Esophagus squamous epithelium (tissue), 5 donors: Measurements from ENCODE around the gene KLHDC3. TPM values are rescaled to one million over a fixed set of nuclear protein-coding genes. Genes with fewer than 3 reads are reported as not detected.
A peak's percentile ranks its signal among the peaks of the same experiment; 100 is the strongest.

Experiments
- DNase-seq: peaks from one replicate; lab custom pipeline; 2025; lab: John Stamatoyannopoulos, UW
- H3K27ac ChIP-seq, 4 donors: fragments of 200-600 bp; sonication (generic); one replicate each; pipeline ENCODE4 v1.5.1; 2016 to 2019; ENCODE audit warnings: mild to moderate bottlenecking in 1 of 4
- H3K27me3 ChIP-seq, 4 donors: fragments of 200-600 bp; sonication (generic); 1 replicate in 3 of 4; 2 replicates in 1 of 4; pipeline versions ENCODE4 v1.5.1 to v1.6.0; 2017 to 2021; ENCODE audit warnings: antibody characterized with exemption in 1 of 4
- H3K36me3 ChIP-seq, 3 donors: fragments of 200-600 bp; sonication (generic); one replicate each; pipeline ENCODE4 v1.5.1; 2016 to 2019
- H3K4me1 ChIP-seq, 3 donors: fragments of 200-600 bp; sonication (generic); one replicate each; pipeline ENCODE4 v1.5.1; 2017 to 2019
- H3K4me3 ChIP-seq, 4 donors: fragments of 200-600 bp; sonication (generic); 1 replicate in 3 of 4; 2 replicates in 1 of 4; pipeline ENCODE4 v1.5.1; 2016 to 2019; ENCODE audit warnings: mild to moderate bottlenecking in 2 of 4, moderate library complexity in 1 of 4
- H3K9me3 ChIP-seq, 3 donors: fragments of 200-600 bp; sonication (generic); one replicate each; pipeline ENCODE4 v1.5.1; 2016 to 2019
- CTCF ChIP-seq, 6 experiments: fragments of 450-650 bp in 4 of 6; fragments of 200-600 bp in 2 of 6; sonication (generic) in 2 of 6; IDR thresholded peaks; one replicate each; pipeline ENCODE4 v1.5.1; 2016 to 2019; ENCODE audit warnings: antibody characterized with exemption in 6 of 6, mild to moderate bottlenecking in 4 of 6, moderate library complexity in 4 of 6
- POLR2A ChIP-seq, 4 donors: fragments of 450-650 bp; IDR thresholded peaks; one replicate each; pipeline ENCODE4 v1.6.1; 2017; ENCODE audit warnings: antibody characterized with exemption in 4 of 4, mild to moderate bottlenecking in 4 of 4, moderate library complexity in 3 of 4
- WGBS, 2 donors: methylation state at CpG; one replicate each; pipeline ENCODE4 v1.1.5; 2018; 5-methylcytosine and 5-hydroxymethylcytosine counted together
- intact Hi-C: fragments of 100-400 bp; cut with DNase I; formaldehyde crosslinking; loops from one replicate; pipeline ENCODE4 v1.15.0; 2022
- total RNA-seq, 4 donors: library from RNA; depleted of rRNA; stranded (reverse); fragments of >200 nt; gene quantifications; one replicate each; pipeline ENCODE4 v1.1.0, GENCODE V29; 2016
- donor health status: DM: yes; HTN: yes; CAD: no.

The KLHDC3 gene
- total RNA-seq, 4 donors from 2014 or later = 35.7 to 62.9 (median 48.5) TPM

- no peak overlapping the region for H3K4me3 ChIP-seq
- TF ChIP-seq CTCF (IDR thresholded peaks at IDR 0.05) = no peak
- DNase-seq = no peak
- intact Hi-C loops = no loop called here
- WGBS, 2 donors = 83 to 88% methylated on average over 5 of the region's 5 CpGs
- H3K36me3 ChIP-seq = no peaks in the 10 kb centered on the region
- H3K27ac ChIP-seq = no peak overlapping the region
- no peaks in the 10 kb centered on the region for H3K9me3 ChIP-seq
- H3K27me3 ChIP-seq = no peaks in the 10 kb centered on the region
- peaks cover 34 to 58% (median 43%) of the 10 kb centered on the region in 3 donors for H3K4me1 ChIP-seq
Observed at GRCh38 chr6:42981836-42982235, 32.2 kb upstream of the KLHDC3 start.

- intact Hi-C loops = no loop called here
Observed at GRCh38 chr6:42984001-42984923, 29.8 kb upstream of the KLHDC3 start, which contains the start of gene PPP2R5D. PPP2R5D (plus strand) TSS chr6:42984570; CDS start chr6:42984678, 108 bp downstream.

GRCh38 chr6:42984924-42985475, 29.0 kb upstream of the KLHDC3 start:
- H3K27ac ChIP-seq = peak overlapping the region; percentile 86 to 94 (median 88)
- H3K4me1 ChIP-seq = peaks cover 24 to 57% (median 29%) of the 10 kb centered on the region in 3 donors
- peaks cover 0 to 14% (median 9%) of the 10 kb centered on the region in 3 donors for H3K36me3 ChIP-seq
- H3K27me3 ChIP-seq = no peaks in the 10 kb centered on the region
- 7 to 11% methylated on average over 7 to 13 of the region's 13 CpGs for WGBS, 2 donors
- intact Hi-C loops = no loop called here
- TF ChIP-seq POLR2A (IDR thresholded peaks at IDR 0.05) = no peak
- no peak for TF ChIP-seq CTCF (IDR thresholded peaks at IDR 0.05)
- no peak for DNase-seq
- peak overlapping the region; percentile 63 to 99 (median 74) for H3K4me3 ChIP-seq
- no peaks in the 10 kb centered on the region for H3K9me3 ChIP-seq

More at GRCh38 chr6:42984001-42984923, 29.8 kb upstream of the KLHDC3 start, which contains the start of gene PPP2R5D:
- H3K27me3 ChIP-seq = no peaks in the 10 kb centered on the region
- TF ChIP-seq POLR2A (IDR thresholded peaks at IDR 0.05) = peak in 1 of 4 donors; percentile 79
- TF ChIP-seq CTCF (IDR thresholded peaks at IDR 0.05) = peak in 3 of 6 experiments; percentile 10 to 24 (median 21)
- no peaks in the 10 kb centered on the region for H3K9me3 ChIP-seq
- peaks cover 30 to 65% (median 34%) of the 10 kb centered on the region in 3 donors for H3K4me1 ChIP-seq
- peak; percentile 93 for DNase-seq
- H3K4me3 ChIP-seq = peak within 1 kb of the TSS; percentile 63 to 99 (median 74)
- 1% methylated on average over 25 to 27 of the region's 59 CpGs for WGBS, 2 donors
- peak within 1 kb of the TSS; percentile 86 to 94 (median 88) for H3K27ac ChIP-seq
- H3K36me3 ChIP-seq = peaks cover 0 to 7% (median 3%) of the 10 kb centered on the region in 3 donors

- Histone ChIP-seq H3K9me3 (no peaks in the 10 kb centered on the region), H3K27ac (no peak overlapping the region), H3K4me3 (no peak overlapping the region), H3K36me3 (peaks cover 0 to 42% (median 9%) of the 10 kb centered on the region in 3 donors), H3K4me1 (peaks cover 24 to 52% (median 27%) of the 10 kb centered on the region in 3 donors), H3K27me3 (no peaks in the 10 kb centered on the region)
- intact Hi-C loops = no loop called here
- TF ChIP-seq CTCF (IDR thresholded peaks at IDR 0.05) (no peak), POLR2A (IDR thresholded peaks at IDR 0.05) (no peak)
- WGBS, 2 donors = 79 to 80% methylated on average over 5 of the region's 5 CpGs
- DNase-seq = no peak
Observed at GRCh38 chr6:42987533-42988451, 26.3 kb upstream of the KLHDC3 start.
